Skeletal muscle cell (primary cell): ENCODE data around the gene ZNF396.

ENCODE experiments used
- DNase-seq: peaks from one replicate; pipeline ENCODE4 v3.0.0-alpha.2; 2010; ENCODE audit warnings: low read depth
- H3K4me3 ChIP-seq: 2 replicates; pipeline ENCODE4 v1.5.1; 2011; ENCODE audit warnings: low read depth, mild to moderate bottlenecking, control low read depth, low read length, moderate library complexity

The ZNF396 gene

GRCh38 chr18:35376742-35377695 is at the start of gene ZNF396:
Gene ZNF396 (minus strand): TSS chr18:35377337. CDS start chr18:35374292, 3,045 bp downstream.
- H3K4me3 ChIP-seq, result peak within 1 kb of the TSS; percentile 67
- no peak for DNase-seq

- DNase-seq, result no peak
- no peak overlapping the region for H3K4me3 ChIP-seq
Measured at GRCh38 chr18:35426786-35427185, 49.6 kb upstream of the ZNF396 start.

- no peak overlapping the region for H3K4me3 ChIP-seq
- DNase-seq, result no peak
Measured at GRCh38 chr18:35424356-35424755, 47.2 kb upstream of the ZNF396 start.

GRCh38 chr18:35422237-35422636 is 45.1 kb upstream of the ZNF396 start:
- H3K4me3 ChIP-seq, result no peak overlapping the region
- DNase-seq, result no peak

- H3K4me3 ChIP-seq, result no peak overlapping the region
- DNase-seq, result no peak
Measured at GRCh38 chr18:35418610-35419009, 41.5 kb upstream of the ZNF396 start.

- H3K4me3 ChIP-seq, result no peak overlapping the region
- DNase-seq, result no peak
Measured at GRCh38 chr18:35417223-35417622, 40.1 kb upstream of the ZNF396 start.

GRCh38 chr18:35415511-35416073 is 38.5 kb upstream of the ZNF396 start:
- no peak for DNase-seq

GRCh38 chr18:35413163-35413511 is 36.0 kb upstream of the ZNF396 start:
- no peak for DNase-seq
- H3K4me3 ChIP-seq, result no peak overlapping the region

More at GRCh38 chr18:35415511-35416073, 38.5 kb upstream of the ZNF396 start:
- no peak overlapping the region for H3K4me3 ChIP-seq

- no peak for DNase-seq
- no peak overlapping the region for H3K4me3 ChIP-seq
Measured at GRCh38 chr18:35411625-35412351, 34.7 kb upstream of the ZNF396 start.

- no peak for DNase-seq
- no peak overlapping the region for H3K4me3 ChIP-seq
Measured at GRCh38 chr18:35410561-35410960, 33.4 kb upstream of the ZNF396 start.

GRCh38 chr18:35409911-35410310 is 32.8 kb upstream of the ZNF396 start:
- DNase-seq, result no peak
- H3K4me3 ChIP-seq, result no peak overlapping the region

- no peak for DNase-seq
- H3K4me3 ChIP-seq, result no peak overlapping the region
Measured at GRCh38 chr18:35408843-35409261, 31.7 kb upstream of the ZNF396 start.

GRCh38 chr18:35407871-35408481 is 30.8 kb upstream of the ZNF396 start:
- no peak overlapping the region for H3K4me3 ChIP-seq
- DNase-seq, result peak; percentile 20

- H3K4me3 ChIP-seq, result no peak overlapping the region
- no peak for DNase-seq
Measured at GRCh38 chr18:35406666-35407065, 29.5 kb upstream of the ZNF396 start.

- DNase-seq, result no peak
- no peak overlapping the region for H3K4me3 ChIP-seq
Measured at GRCh38 chr18:35397976-35398375, 20.8 kb upstream of the ZNF396 start.

- DNase-seq, result no peak
Measured at GRCh38 chr18:35393716-35394115, 16.6 kb upstream of the ZNF396 start.

GRCh38 chr18:35392375-35392774 is 15.2 kb upstream of the ZNF396 start:
- no peak overlapping the region for H3K4me3 ChIP-seq
- DNase-seq, result no peak

More at GRCh38 chr18:35393716-35394115, 16.6 kb upstream of the ZNF396 start:
- no peak overlapping the region for H3K4me3 ChIP-seq

GRCh38 chr18:35390951-35391700 is 14.0 kb upstream of the ZNF396 start:
- no peak for DNase-seq
- no peak overlapping the region for H3K4me3 ChIP-seq

- H3K4me3 ChIP-seq, result no peak overlapping the region
Measured at GRCh38 chr18:35389095-35389618, 12.0 kb upstream of the ZNF396 start.

More at GRCh38 chr18:35389095-35389618, 12.0 kb upstream of the ZNF396 start:
- no peak for DNase-seq
